Osteoblast (primary cell): ENCODE data around the gene POLA2. TPM values are rescaled to one million over a fixed set of nuclear protein-coding genes. Genes with fewer than 3 reads are reported as not detected.

ENCODE experiments used
- DNase-seq: peaks from one replicate; pipeline ENCODE4 v3.0.0; 2011; ENCODE audit warnings: low spot score, mixed read lengths; ENCODE audit not compliant: insufficient read length; ENCODE audit errors: missing footprints
- H2AFZ ChIP-seq: 2 replicates; pipeline ENCODE4 v1.6.0; 2011; ENCODE audit warnings: mild to moderate bottlenecking, low read length
- H3K27ac ChIP-seq: 2 replicates; pipeline ENCODE4 v1.5.1; 2011; ENCODE audit warnings: mild to moderate bottlenecking, low read depth, low read length, moderate library complexity
- H3K27me3 ChIP-seq: 2 replicates; pipeline ENCODE4 v1.6.0; 2012; ENCODE audit warnings: mild to moderate bottlenecking, control low read depth, inconsistent platforms, low read length, moderate library complexity; ENCODE audit not compliant: insufficient read depth
- H3K36me3 ChIP-seq: 2 replicates; pipeline ENCODE4 v1.5.1; 2011; ENCODE audit warnings: mild to moderate bottlenecking, low read length, control low read depth, moderate library complexity; ENCODE audit not compliant: insufficient read depth
- H3K4me1 ChIP-seq: 2 replicates; pipeline ENCODE4 v1.5.1; 2011; ENCODE audit warnings: mild to moderate bottlenecking, low read length, control low read depth, moderate library complexity; ENCODE audit not compliant: insufficient read depth
- H3K4me2 ChIP-seq: 2 replicates; pipeline ENCODE4 v1.6.0; 2011; ENCODE audit warnings: mild to moderate bottlenecking, low read length; ENCODE audit not compliant: insufficient read depth
- H3K4me3 ChIP-seq: fragments of 200-600 bp; sonication (generic); 3 replicates; pipeline ENCODE4 v1.5.1; 2012; ENCODE audit warnings: mild to moderate bottlenecking, low read length, inconsistent platforms; ENCODE audit not compliant: insufficient read depth
- H3K79me2 ChIP-seq: 2 replicates; pipeline ENCODE4 v1.6.0; 2012; ENCODE audit warnings: mild to moderate bottlenecking, low read length, control low read depth, inconsistent platforms; ENCODE audit not compliant: insufficient read depth
- H3K9me3 ChIP-seq: 2 replicates; pipeline ENCODE4 v1.5.1; 2011; ENCODE audit warnings: low read depth, low read length, control low read depth
- H4K20me1 ChIP-seq: 2 replicates; pipeline ENCODE4 v1.6.0; 2012; ENCODE audit warnings: mild to moderate bottlenecking, low read length, control low read depth; ENCODE audit not compliant: insufficient read depth
- CTCF ChIP-seq: IDR thresholded peaks from 2 replicates; pipeline ENCODE4 v1.5.1; 2011; ENCODE audit warnings: mild to moderate bottlenecking, low read depth, low read length, moderate library complexity; ENCODE audit errors: extremely low read depth
- total RNA-seq: library from RNA; depleted of rRNA; stranded (reverse); fragments of >200 nt; gene quantifications from 2 replicates; pipeline ENCODE4 v1.2.3, GENCODE V29; 2012

POLA2 gene
- total RNA-seq, 1 donor, result 4.3 TPM

GRCh38 chr11:65223011-65223410, 38.8 kb upstream of the POLA2 start:
- Histone ChIP-seq H4K20me1 (no peaks in the 10 kb centered on the region), H3K27me3 (no peaks in the 10 kb centered on the region), H3K4me3 (no peak overlapping the region), H3K79me2 (no peaks in the 10 kb centered on the region), H3K4me2 (no peak overlapping the region), H2AFZ (no peak overlapping the region), H3K4me1 (peaks cover 14% of the 10 kb centered on the region), H3K27ac (no peak overlapping the region), H3K36me3 (no peaks in the 10 kb centered on the region), H3K9me3 (no peaks in the 10 kb centered on the region)
- TF ChIP-seq CTCF, result no peak
- DNase-seq, result peak; percentile 50

GRCh38 chr11:65224930-65225278, 36.9 kb upstream of the POLA2 start:
- no peak overlapping the region for H3K4me3 ChIP-seq
- no peaks in the 10 kb centered on the region for H3K9me3 ChIP-seq
- no peaks in the 10 kb centered on the region for H3K79me2 ChIP-seq
- H3K27me3 ChIP-seq, result no peaks in the 10 kb centered on the region
- peaks cover 14% of the 10 kb centered on the region for H3K4me1 ChIP-seq
- peak; percentile 91 for DNase-seq
- no peaks in the 10 kb centered on the region for H3K36me3 ChIP-seq
- no peaks in the 10 kb centered on the region for H4K20me1 ChIP-seq
- H3K4me2 ChIP-seq, result peak overlapping the region; percentile 89
- no peak overlapping the region for H3K27ac ChIP-seq
- peak overlapping the region; percentile 78 for H2AFZ ChIP-seq
- no peak for TF ChIP-seq CTCF

- H4K20me1 ChIP-seq, result no peaks in the 10 kb centered on the region
- H3K9me3 ChIP-seq, result no peaks in the 10 kb centered on the region
- H3K4me2 ChIP-seq, result peak overlapping the region; percentile 89
- H2AFZ ChIP-seq, result peak overlapping the region; percentile 78
- no peaks in the 10 kb centered on the region for H3K79me2 ChIP-seq
- H3K36me3 ChIP-seq, result no peaks in the 10 kb centered on the region
- DNase-seq, result peak; percentile 95
- peak overlapping the region; percentile 77 for H3K4me3 ChIP-seq
- TF ChIP-seq CTCF, result peak; percentile 53
- peaks cover 14% of the 10 kb centered on the region for H3K4me1 ChIP-seq
- no peaks in the 10 kb centered on the region for H3K27me3 ChIP-seq
- H3K27ac ChIP-seq, result no peak overlapping the region
Observed at GRCh38 chr11:65225279-65226102, 36.3 kb upstream of the POLA2 start.

- Histone ChIP-seq H3K79me2 (no peaks in the 10 kb centered on the region), H3K4me3 (peak overlapping the region; percentile 77), H3K4me1 (peaks cover 14% of the 10 kb centered on the region), H4K20me1 (no peaks in the 10 kb centered on the region), H3K27ac (no peak overlapping the region), H2AFZ (peak overlapping the region; percentile 78), H3K36me3 (no peaks in the 10 kb centered on the region), H3K9me3 (no peaks in the 10 kb centered on the region), H3K27me3 (no peaks in the 10 kb centered on the region), H3K4me2 (peak overlapping the region; percentile 89)
- no peak for DNase-seq
- no peak for TF ChIP-seq CTCF
Observed at GRCh38 chr11:65226103-65226442, 35.7 kb upstream of the POLA2 start.
